Natural killer cell (primary cell): ENCODE data around the gene VWF. TPM values are rescaled to one million over a fixed set of nuclear protein-coding genes. Genes with fewer than 3 reads are reported as not detected.

Experiments used
- ATAC-seq, 3 donors: fragments of 150-1000 bp in 2 of 3; fragments of 200-7000 bp in 1 of 3; cut with Tn5 transposase; 1 replicate in 1 of 3; 2 replicates in 2 of 3; pipeline ENCODE4 v1.10.0; 2021; ENCODE audit warnings: mild to moderate bottlenecking in 2 of 3, moderate library complexity in 2 of 3
- DNase-seq, 2 donors: peaks; one replicate each; pipeline versions ENCODE4 v3.0.0 to v3.0.0-alpha.2; 2013 to 2021; ENCODE audit warnings: mixed read lengths in 1 of 2
- H3K27ac ChIP-seq: one replicate; pipeline ENCODE4 v1.5.1; 2013; ENCODE audit warnings: mild to moderate bottlenecking, low read length
- H3K27me3 ChIP-seq: one replicate; pipeline ENCODE4 v1.6.1; 2013; ENCODE audit warnings: low read length; ENCODE audit not compliant: control insufficient read depth, insufficient read depth
- H3K36me3 ChIP-seq: one replicate; pipeline ENCODE4 v1.6.1; 2013; ENCODE audit warnings: low read length; ENCODE audit not compliant: control insufficient read depth, insufficient read depth
- H3K4me1 ChIP-seq: one replicate; pipeline ENCODE4 v1.6.1; 2013; ENCODE audit warnings: low read length; ENCODE audit not compliant: control insufficient read depth, insufficient read depth
- H3K4me3 ChIP-seq: one replicate; pipeline ENCODE4 v1.5.1; 2013; ENCODE audit warnings: low read length
- H3K9me3 ChIP-seq: one replicate; pipeline ENCODE4 v1.6.1; 2013; ENCODE audit warnings: low read length; ENCODE audit not compliant: control insufficient read depth, insufficient read depth
- H3K27ac Mint-ChIP-seq, 2 donors: one replicate each; pipeline ENCODE4 v1.8.0; 2022; ENCODE audit warnings: mild to moderate bottlenecking in 2 of 2, mixed read lengths in 2 of 2, moderate library complexity in 1 of 2
- H3K27me3 Mint-ChIP-seq, 2 donors: one replicate each; pipeline ENCODE4 v1.8.0; 2022; ENCODE audit warnings: low read depth in 2 of 2, mixed read lengths in 2 of 2
- H3K36me3 Mint-ChIP-seq: one replicate; pipeline ENCODE4 v1.8.0; 2022; ENCODE audit warnings: mixed read lengths
- H3K4me1 Mint-ChIP-seq, 2 donors: one replicate each; pipeline ENCODE4 v1.8.0; 2022; ENCODE audit warnings: mixed read lengths in 2 of 2
- H3K4me3 Mint-ChIP-seq: one replicate; pipeline ENCODE4 v1.8.0; 2022; ENCODE audit warnings: mild to moderate bottlenecking, moderate library complexity, mixed read lengths
- H3K9me3 Mint-ChIP-seq, 2 donors: one replicate each; pipeline ENCODE4 v1.8.0; 2022; ENCODE audit warnings: mixed read lengths in 2 of 2
- WGBS: methylation state at CpG from one replicate; pipeline ENCODE4 v1.1.7; 2013; ENCODE audit warnings: missing lambda C conversion rate; ENCODE audit not compliant: insufficient coverage; 5-methylcytosine and 5-hydroxymethylcytosine counted together
- intact Hi-C: fragments of 100-400 bp; cut with micrococcal nuclease; formaldehyde crosslinking; loops from one replicate; pipeline ENCODE4 v1.14.2; 2022
- total RNA-seq, 4 donors: library from RNA; stranded (reverse); fragments of 120-200 nt in 1 of 4; gene quantifications; one replicate each; pipeline versions ENCODE4 v1.2.3 to v1.2.4, GENCODE V29; 2013 to 2022
- TF ChIP-seq, protein P1 (sequence below): fragments of 200-600 bp; IDR thresholded peaks from one replicate; pipeline ENCODE4 v1.8.0; 2022; ENCODE audit warnings: antibody characterized with exemption

VWF gene
- total RNA-seq, 3 donors from 2014 or later (not counting 1 experiment from before 2014, with no cell fraction given): 0.14 to 0.95 (median 0.71) TPM

DNA sequence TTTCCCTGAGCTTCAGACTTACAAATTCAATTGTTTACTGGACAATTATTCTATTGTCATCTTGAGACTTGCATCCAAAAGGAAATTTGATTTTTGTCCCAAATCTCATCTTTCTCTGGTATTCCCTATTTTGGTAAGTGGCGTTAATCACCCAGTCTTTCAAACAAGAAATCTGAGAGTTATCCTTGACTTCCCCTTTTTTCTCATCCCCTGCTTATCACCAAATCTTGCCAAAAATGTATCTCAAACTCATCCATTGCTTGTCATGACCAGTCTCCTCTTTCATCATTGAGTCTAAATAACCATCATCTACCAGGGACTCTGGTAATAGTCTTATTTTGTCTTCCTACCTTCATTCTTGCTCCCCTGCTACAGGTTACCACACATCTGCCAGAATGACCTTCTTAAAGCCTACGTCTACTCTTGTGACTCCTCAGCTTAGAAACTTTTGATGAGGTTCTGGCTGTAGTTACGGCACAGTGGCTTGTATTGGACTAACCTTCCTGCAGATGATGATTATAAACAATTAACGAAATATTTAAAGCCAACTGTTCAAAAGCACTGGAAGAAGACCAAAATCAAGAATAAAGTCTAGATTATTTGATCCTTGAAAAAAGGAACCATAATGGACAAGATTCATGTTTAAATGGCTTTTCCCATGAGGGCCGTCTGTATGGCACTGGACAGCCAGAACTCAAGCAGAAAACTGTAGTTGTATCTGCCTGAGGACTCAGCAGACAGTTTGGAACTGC lies 170.5 kb downstream of the VWF start:
- no peaks in the 10 kb centered on the region for H3K36me3 ChIP-seq
- DNase-seq (no peak), ATAC-seq (no peak)
- Mint-ChIP-seq H3K27me3 (peaks cover 26 to 82% of the 10 kb centered on the region in 2 donors), H3K4me3 (no peak overlapping the region), H3K27ac (no peak overlapping the region), H3K4me1 (no peaks in the 10 kb centered on the region), H3K36me3 (no peaks in the 10 kb centered on the region), H3K9me3 (no peaks in the 10 kb centered on the region)
- H3K4me3 ChIP-seq: no peak overlapping the region
- no peaks in the 10 kb centered on the region for H3K9me3 ChIP-seq
- H3K27ac ChIP-seq: no peak overlapping the region
- H3K27me3 ChIP-seq: peaks cover 9% of the 10 kb centered on the region
- WGBS: 76% methylated on average over 5 of the region's 5 CpGs
- H3K4me1 ChIP-seq: no peaks in the 10 kb centered on the region
- intact Hi-C loops: no loop called here
- TF ChIP-seq, protein P1, sequence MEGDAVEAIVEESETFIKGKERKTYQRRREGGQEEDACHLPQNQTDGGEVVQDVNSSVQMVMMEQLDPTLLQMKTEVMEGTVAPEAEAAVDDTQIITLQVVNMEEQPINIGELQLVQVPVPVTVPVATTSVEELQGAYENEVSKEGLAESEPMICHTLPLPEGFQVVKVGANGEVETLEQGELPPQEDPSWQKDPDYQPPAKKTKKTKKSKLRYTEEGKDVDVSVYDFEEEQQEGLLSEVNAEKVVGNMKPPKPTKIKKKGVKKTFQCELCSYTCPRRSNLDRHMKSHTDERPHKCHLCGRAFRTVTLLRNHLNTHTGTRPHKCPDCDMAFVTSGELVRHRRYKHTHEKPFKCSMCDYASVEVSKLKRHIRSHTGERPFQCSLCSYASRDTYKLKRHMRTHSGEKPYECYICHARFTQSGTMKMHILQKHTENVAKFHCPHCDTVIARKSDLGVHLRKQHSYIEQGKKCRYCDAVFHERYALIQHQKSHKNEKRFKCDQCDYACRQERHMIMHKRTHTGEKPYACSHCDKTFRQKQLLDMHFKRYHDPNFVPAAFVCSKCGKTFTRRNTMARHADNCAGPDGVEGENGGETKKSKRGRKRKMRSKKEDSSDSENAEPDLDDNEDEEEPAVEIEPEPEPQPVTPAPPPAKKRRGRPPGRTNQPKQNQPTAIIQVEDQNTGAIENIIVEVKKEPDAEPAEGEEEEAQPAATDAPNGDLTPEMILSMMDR: no peak

DNA sequence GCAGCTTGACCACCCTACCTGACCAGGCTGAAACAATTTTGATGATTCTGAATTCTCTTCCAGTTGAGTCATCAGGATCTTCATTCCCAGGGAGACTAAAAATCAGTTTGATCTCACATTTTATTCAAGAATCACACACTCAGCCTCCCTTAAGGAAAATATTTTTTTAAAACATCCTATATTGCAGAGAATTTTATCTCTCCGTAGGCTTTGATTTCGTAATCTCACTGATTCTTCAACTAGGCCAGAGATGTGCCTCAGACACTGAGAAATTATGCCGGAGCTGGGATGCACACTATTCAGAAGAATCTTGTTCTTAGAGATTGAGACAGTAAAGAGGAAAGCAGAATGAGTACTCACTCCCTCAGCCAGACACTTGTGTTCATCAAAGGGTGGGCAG lies 172.4 kb downstream of the VWF start:
- no peaks in the 10 kb centered on the region for H3K36me3 Mint-ChIP-seq

DNA sequence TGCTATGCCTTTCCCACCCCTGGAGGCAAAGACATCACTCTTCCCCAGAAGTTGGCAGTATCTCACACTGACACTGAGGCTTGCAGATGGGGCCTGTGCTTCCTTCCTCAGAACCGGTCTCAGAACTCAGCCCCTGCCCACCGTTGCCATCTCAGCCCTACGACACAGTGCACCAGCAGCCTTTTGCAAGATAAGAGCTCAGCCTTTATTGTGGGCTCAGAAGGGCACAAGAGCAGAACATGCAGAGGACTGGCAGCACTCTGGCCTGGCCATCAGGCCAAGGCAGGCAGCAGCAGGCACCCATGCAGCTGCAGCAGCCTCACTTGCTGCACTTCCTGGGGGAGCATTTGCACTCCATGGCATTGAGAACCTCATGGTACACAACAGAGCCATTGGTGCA lies 175.8 kb downstream of the VWF start:
- H3K4me3 Mint-ChIP-seq: no peak overlapping the region
- 25% methylated on average over 3 of the region's 3 CpGs for WGBS
- TF ChIP-seq, protein P1: no peak
- H3K36me3 Mint-ChIP-seq: no peaks in the 10 kb centered on the region
- no peak overlapping the region for H3K4me3 ChIP-seq
- no peak overlapping the region for H3K27ac ChIP-seq
- no peak overlapping the region for H3K27ac Mint-ChIP-seq
- no peaks in the 10 kb centered on the region for H3K9me3 Mint-ChIP-seq
- intact Hi-C loops: no loop called here
- no peaks in the 10 kb centered on the region for H3K4me1 ChIP-seq
- peaks cover 6% of the 10 kb centered on the region for H3K27me3 ChIP-seq
- no peak for ATAC-seq
- H3K4me1 Mint-ChIP-seq: no peaks in the 10 kb centered on the region
- no peaks in the 10 kb centered on the region for H3K36me3 ChIP-seq
- peaks cover 55 to 89% of the 10 kb centered on the region in 2 donors for H3K27me3 Mint-ChIP-seq
- no peaks in the 10 kb centered on the region for H3K9me3 ChIP-seq
- DNase-seq: no peak

More for the DNA sequence above, 172.4 kb downstream of the VWF start:
- no peaks in the 10 kb centered on the region for H3K4me1 ChIP-seq
- no peak overlapping the region for H3K4me3 Mint-ChIP-seq
- peaks cover 2% of the 10 kb centered on the region for H3K27me3 ChIP-seq
- WGBS: 87% methylated on average over 2 of the region's 3 CpGs
- H3K27me3 Mint-ChIP-seq: peaks cover 32 to 82% of the 10 kb centered on the region in 2 donors
- H3K9me3 ChIP-seq: no peaks in the 10 kb centered on the region
- TF ChIP-seq, protein P1: no peak
- no peaks in the 10 kb centered on the region for H3K9me3 Mint-ChIP-seq
- no peak overlapping the region for H3K4me3 ChIP-seq
- ATAC-seq (no peak), DNase-seq (no peak)
- no peak overlapping the region for H3K27ac Mint-ChIP-seq
- no peaks in the 10 kb centered on the region for H3K36me3 ChIP-seq
- H3K4me1 Mint-ChIP-seq: no peaks in the 10 kb centered on the region
- H3K27ac ChIP-seq: no peak overlapping the region
- intact Hi-C loops: no loop called here

DNA sequence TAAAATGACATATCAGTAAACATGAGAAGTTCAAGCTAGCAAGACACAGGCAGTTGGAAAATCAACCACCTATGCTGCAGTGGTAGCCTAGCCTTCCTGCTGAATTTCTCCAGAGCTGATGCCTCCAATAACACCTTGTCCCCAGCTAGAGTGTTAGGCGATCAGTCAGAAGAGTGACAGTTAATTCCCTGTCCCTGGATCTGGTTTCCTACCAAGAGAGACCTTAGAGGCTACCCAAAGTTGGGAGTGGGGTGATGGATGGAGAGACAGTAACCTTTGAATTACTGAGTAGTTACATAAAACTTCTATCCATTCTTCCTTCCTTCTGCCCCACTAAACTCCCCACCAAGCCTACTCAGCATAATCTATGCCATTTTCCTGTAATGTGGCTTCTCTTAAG lies 177.5 kb downstream of the VWF start:
- intact Hi-C loops: no loop called here
- TF ChIP-seq, protein P1: no peak
- Histone ChIP-seq H3K4me3 (no peak overlapping the region), H3K9me3 (no peaks in the 10 kb centered on the region), H3K27ac (no peak overlapping the region), H3K4me1 (no peaks in the 10 kb centered on the region), H3K36me3 (no peaks in the 10 kb centered on the region), H3K27me3 (peaks cover 6% of the 10 kb centered on the region)
- H3K27ac Mint-ChIP-seq: no peak overlapping the region
- WGBS: 55% methylated on average over 1 of the region's 1 CpG
- H3K36me3 Mint-ChIP-seq: no peaks in the 10 kb centered on the region
- no peaks in the 10 kb centered on the region for H3K4me1 Mint-ChIP-seq
- no peaks in the 10 kb centered on the region for H3K9me3 Mint-ChIP-seq
- no peak overlapping the region for H3K4me3 Mint-ChIP-seq
- ATAC-seq (no peak), DNase-seq (no peak)
- peaks cover 60 to 87% of the 10 kb centered on the region in 2 donors for H3K27me3 Mint-ChIP-seq
